Measurements from ENCODE around the gene ADAMTSL3.

ADAMTSL3 gene

DNA sequence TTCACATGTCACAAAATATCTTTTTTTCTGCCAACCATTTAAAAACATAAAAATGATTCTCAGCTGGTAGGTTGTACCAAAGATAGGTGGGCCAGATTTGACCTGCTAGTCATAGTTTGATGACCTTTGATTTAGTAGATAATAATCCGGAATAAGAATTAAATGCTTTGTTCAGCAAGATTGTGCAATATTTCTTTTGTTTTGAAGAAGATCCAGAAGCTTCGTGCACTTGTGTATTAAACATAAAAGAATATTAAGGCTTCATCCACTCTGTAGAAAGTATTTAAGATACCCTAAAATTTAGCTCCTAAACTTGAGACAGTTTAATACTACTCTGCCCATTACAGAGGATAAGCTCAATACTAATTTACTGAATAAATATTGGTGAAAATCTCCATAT, 258.4 kb downstream of the ADAMTSL3 start:
- no peaks in the 10 kb centered on the region for H3K36me3 ChIP-seq (ENCODE audit: control insufficient read depth, insufficient read depth, low read length)
- H3K27me3 ChIP-seq (ENCODE audit: control insufficient read depth, insufficient read depth, low read length) = no peaks in the 10 kb centered on the region
- H3K4me1 ChIP-seq = no peaks in the 10 kb centered on the region
- H3K4me3 ChIP-seq (ENCODE audit: low read depth, low read length) = no peak overlapping the region
- H3K4me2 ChIP-seq (ENCODE audit: low read length) = no peak overlapping the region
- no peaks in the 10 kb centered on the region for H3K9me3 ChIP-seq (ENCODE audit: control insufficient read depth, low read length)
- H2AFZ ChIP-seq = no peak overlapping the region
- no peak overlapping the region for H3K27ac ChIP-seq
- TF ChIP-seq, protein P1, sequence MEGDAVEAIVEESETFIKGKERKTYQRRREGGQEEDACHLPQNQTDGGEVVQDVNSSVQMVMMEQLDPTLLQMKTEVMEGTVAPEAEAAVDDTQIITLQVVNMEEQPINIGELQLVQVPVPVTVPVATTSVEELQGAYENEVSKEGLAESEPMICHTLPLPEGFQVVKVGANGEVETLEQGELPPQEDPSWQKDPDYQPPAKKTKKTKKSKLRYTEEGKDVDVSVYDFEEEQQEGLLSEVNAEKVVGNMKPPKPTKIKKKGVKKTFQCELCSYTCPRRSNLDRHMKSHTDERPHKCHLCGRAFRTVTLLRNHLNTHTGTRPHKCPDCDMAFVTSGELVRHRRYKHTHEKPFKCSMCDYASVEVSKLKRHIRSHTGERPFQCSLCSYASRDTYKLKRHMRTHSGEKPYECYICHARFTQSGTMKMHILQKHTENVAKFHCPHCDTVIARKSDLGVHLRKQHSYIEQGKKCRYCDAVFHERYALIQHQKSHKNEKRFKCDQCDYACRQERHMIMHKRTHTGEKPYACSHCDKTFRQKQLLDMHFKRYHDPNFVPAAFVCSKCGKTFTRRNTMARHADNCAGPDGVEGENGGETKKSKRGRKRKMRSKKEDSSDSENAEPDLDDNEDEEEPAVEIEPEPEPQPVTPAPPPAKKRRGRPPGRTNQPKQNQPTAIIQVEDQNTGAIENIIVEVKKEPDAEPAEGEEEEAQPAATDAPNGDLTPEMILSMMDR (IDR thresholded peaks at IDR 0.05) = no peak
- no peak overlapping the region for H3K9ac ChIP-seq
- H3K79me2 ChIP-seq = no peaks in the 10 kb centered on the region

DNA sequence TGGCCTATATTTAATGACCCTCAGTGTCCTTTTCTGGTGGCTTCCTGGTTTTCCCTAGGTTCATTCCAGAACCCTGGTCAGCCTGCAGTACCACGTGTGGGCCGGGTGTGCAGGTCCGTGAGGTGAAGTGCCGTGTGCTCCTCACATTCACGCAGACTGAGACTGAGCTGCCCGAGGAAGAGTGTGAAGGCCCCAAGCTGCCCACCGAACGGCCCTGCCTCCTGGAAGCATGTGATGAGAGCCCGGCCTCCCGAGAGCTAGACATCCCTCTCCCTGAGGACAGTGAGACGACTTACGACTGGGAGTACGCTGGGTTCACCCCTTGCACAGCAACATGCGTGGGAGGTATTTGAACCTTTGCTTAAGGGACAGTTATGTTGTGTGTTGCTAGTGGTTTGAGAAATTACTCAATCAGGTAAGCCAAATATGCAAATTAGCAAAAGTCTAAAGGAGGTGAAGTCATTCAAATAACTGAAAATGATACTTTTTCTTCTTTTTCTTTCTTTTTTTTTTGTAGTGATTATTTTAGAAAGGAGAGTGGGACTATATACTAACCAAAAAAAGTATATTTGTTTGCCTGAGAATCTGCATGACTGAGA, 259.2 kb downstream of the ADAMTSL3 start:
- Histone ChIP-seq H3K27ac (no peak overlapping the region), H3K79me2 (no peaks in the 10 kb centered on the region), H3K4me2 (ENCODE audit: low read length) (no peak overlapping the region), H3K4me1 (no peaks in the 10 kb centered on the region), H2AFZ (no peak overlapping the region), H3K4me3 (ENCODE audit: low read depth, low read length) (no peak overlapping the region), H3K27me3 (ENCODE audit: control insufficient read depth, insufficient read depth, low read length) (no peaks in the 10 kb centered on the region), H3K9ac (no peak overlapping the region), H3K36me3 (ENCODE audit: control insufficient read depth, insufficient read depth, low read length) (no peaks in the 10 kb centered on the region), H3K9me3 (ENCODE audit: control insufficient read depth, low read length) (no peaks in the 10 kb centered on the region)
- TF ChIP-seq, protein P1 (IDR thresholded peaks at IDR 0.05) = no peak

DNA sequence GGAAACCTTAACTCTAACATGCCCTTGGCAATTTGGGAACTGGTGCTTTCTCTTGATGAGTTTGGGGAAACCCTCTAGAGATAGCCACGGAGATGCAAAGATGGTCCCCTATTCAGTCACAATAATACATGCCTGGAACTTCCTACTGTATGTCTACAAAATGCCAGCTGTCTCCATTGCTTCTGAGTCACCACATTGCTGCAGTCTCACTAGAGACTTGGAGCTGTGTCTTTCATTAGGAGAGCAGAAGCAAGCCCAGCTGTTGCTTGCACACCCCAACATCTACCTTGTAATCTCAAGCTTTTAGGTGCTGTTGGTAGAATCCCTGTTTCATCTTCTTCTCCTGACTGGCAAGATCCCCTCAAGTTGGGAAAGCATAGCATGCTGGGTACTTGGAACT, 261.0 kb downstream of the ADAMTSL3 start:
- Histone ChIP-seq H2AFZ (no peak overlapping the region), H3K4me2 (ENCODE audit: low read length) (no peak overlapping the region), H3K27ac (no peak overlapping the region), H3K9me3 (ENCODE audit: control insufficient read depth, low read length) (no peaks in the 10 kb centered on the region), H3K79me2 (no peaks in the 10 kb centered on the region), H3K9ac (no peak overlapping the region), H3K4me1 (no peaks in the 10 kb centered on the region), H3K27me3 (ENCODE audit: control insufficient read depth, insufficient read depth, low read length) (no peaks in the 10 kb centered on the region), H3K4me3 (ENCODE audit: low read depth, low read length) (no peak overlapping the region), H3K36me3 (ENCODE audit: control insufficient read depth, insufficient read depth, low read length) (no peaks in the 10 kb centered on the region)
- TF ChIP-seq, protein P1 (IDR thresholded peaks at IDR 0.05) = no peak

DNA sequence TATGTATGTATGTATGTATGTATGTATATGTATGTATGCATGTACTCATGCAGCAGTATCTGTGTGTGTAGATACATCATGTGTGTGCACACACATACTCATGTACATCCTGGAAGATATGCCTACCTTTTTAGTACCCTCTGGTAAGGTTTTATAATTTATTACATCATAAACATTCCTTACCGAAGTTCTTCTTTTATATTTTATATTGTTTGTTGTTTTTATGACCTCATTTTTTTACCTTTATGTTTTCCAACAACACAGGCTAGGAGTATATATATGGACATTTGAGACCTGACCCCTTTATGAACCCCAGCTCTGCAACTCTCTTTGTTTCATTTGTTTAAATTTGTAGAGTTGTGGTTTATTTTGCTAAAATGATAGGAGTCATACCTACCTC, 263.5 kb downstream of the ADAMTSL3 start:
- Histone ChIP-seq H3K9ac (no peak overlapping the region), H3K4me3 (ENCODE audit: low read depth, low read length) (no peak overlapping the region), H3K27me3 (ENCODE audit: control insufficient read depth, insufficient read depth, low read length) (no peaks in the 10 kb centered on the region), H3K27ac (no peak overlapping the region), H3K4me1 (no peaks in the 10 kb centered on the region), H3K36me3 (ENCODE audit: control insufficient read depth, insufficient read depth, low read length) (no peaks in the 10 kb centered on the region), H2AFZ (no peak overlapping the region), H3K4me2 (ENCODE audit: low read length) (no peak overlapping the region), H3K9me3 (ENCODE audit: control insufficient read depth, low read length) (no peaks in the 10 kb centered on the region), H3K79me2 (no peaks in the 10 kb centered on the region)
- TF ChIP-seq, protein P1 (IDR thresholded peaks at IDR 0.05) = no peak

DNA sequence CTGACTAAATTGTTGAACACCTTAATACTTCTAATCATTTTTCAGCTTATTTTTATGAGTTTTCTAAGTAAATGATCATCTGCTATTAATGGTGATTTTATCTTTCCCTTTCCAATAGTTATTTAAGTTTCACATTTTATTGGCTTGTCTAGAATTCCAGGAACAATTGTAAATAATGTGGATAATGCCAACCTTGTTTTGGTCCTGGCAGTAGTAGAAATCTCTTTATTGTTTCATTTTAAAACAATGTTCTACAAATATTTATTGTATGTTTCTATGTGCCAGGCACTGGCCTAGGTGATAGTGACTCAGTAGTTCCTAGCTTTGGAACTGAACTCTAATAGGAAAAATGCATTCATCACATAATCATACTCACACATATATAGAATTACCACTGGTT, 264.1 kb downstream of the ADAMTSL3 start:
- Histone ChIP-seq H3K36me3 (ENCODE audit: control insufficient read depth, insufficient read depth, low read length) (no peaks in the 10 kb centered on the region), H3K4me1 (no peaks in the 10 kb centered on the region), H2AFZ (no peak overlapping the region), H3K79me2 (no peaks in the 10 kb centered on the region), H3K4me2 (ENCODE audit: low read length) (no peak overlapping the region), H3K4me3 (ENCODE audit: low read depth, low read length) (no peak overlapping the region), H3K9ac (no peak overlapping the region), H3K9me3 (ENCODE audit: control insufficient read depth, low read length) (no peaks in the 10 kb centered on the region), H3K27ac (no peak overlapping the region), H3K27me3 (ENCODE audit: control insufficient read depth, insufficient read depth, low read length) (no peaks in the 10 kb centered on the region)
- TF ChIP-seq, protein P1 (IDR thresholded peaks at IDR 0.05) = no peak
